Testis (tissue), 3 donors: ENCODE data around the gene PPP2R2C. TPM values are rescaled to one million over a fixed set of nuclear protein-coding genes. Genes with fewer than 3 reads are reported as not detected.

Experiments
- DNase-seq: peaks from one replicate; pipeline ENCODE4 v3.0.0-alpha.2; 2019
- H3K27ac ChIP-seq, 2 donors: fragments of 200-600 bp; sonication (generic); one replicate each; pipeline ENCODE4 v1.5.1; 2019
- H3K27me3 ChIP-seq: fragments of 200-600 bp; sonication (generic); one replicate; pipeline ENCODE4 v1.5.1; 2019
- H3K36me3 ChIP-seq: fragments of 200-600 bp; sonication (generic); one replicate; pipeline ENCODE4 v1.5.1; 2017; ENCODE audit warnings: low read depth; ENCODE audit errors: missing control alignments
- H3K4me1 ChIP-seq: fragments of 200-600 bp; sonication (generic); one replicate; pipeline ENCODE4 v1.5.1; 2019
- H3K4me3 ChIP-seq, 2 donors: fragments of 200-600 bp; sonication (generic); one replicate each; pipeline ENCODE4 v1.5.1; 2017 to 2019
- H3K9me3 ChIP-seq: fragments of 200-600 bp; sonication (generic); one replicate; pipeline ENCODE4 v1.5.1; 2017
- POLR2A ChIP-seq: fragments of 450-650 bp; IDR thresholded peaks from one replicate; pipeline ENCODE4 v1.6.1; 2017; ENCODE audit warnings: antibody characterized with exemption, mild to moderate bottlenecking, moderate library complexity
- WGBS, 2 donors: methylation state at CpG; one replicate each; pipeline ENCODE4 v1.1.5; 2018; 5-methylcytosine and 5-hydroxymethylcytosine counted together
- intact Hi-C: fragments of 100-400 bp; cut with DNase I; formaldehyde crosslinking; loops from one replicate; pipeline ENCODE4 v1.15.1; 2023; ENCODE audit warnings: low total_unique reads
- polyA plus RNA-seq: library from polyadenylated mRNA; stranded (reverse); fragments of 350-450 nt; fragmentation: Illumina TruSeq; extraction: RNeasy Lipid Tissue Mini Kit (QIAGEN cat#74804); gene quantifications from one replicate; pipeline ENCODE4 v1.2.3, GENCODE V29; 2014; ENCODE audit warnings: low read depth, low replicate concordance; ENCODE audit not compliant: insufficient read depth
- total RNA-seq, 2 donors: library from RNA; depleted of rRNA; stranded (reverse); fragments of >200 nt; gene quantifications; one replicate each; pipeline ENCODE4 v1.2.3, GENCODE V29; 2016
- TF ChIP-seq, protein P1 (sequence below), 3 experiments: fragments of 450-650 bp in 2 of 3; fragments of 200-600 bp in 1 of 3; sonication (generic) in 1 of 3; IDR thresholded peaks; one replicate each; pipeline ENCODE4 v1.5.1; 2016 to 2019; ENCODE audit warnings: antibody characterized with exemption in 3 of 3, mild to moderate bottlenecking in 2 of 3, moderate library complexity in 1 of 3

Gene PPP2R2C
- total and polyA plus RNA-seq, 3 donors from 2014 or later: 7.9 to 20.4 (median 13.1) TPM

DNA sequence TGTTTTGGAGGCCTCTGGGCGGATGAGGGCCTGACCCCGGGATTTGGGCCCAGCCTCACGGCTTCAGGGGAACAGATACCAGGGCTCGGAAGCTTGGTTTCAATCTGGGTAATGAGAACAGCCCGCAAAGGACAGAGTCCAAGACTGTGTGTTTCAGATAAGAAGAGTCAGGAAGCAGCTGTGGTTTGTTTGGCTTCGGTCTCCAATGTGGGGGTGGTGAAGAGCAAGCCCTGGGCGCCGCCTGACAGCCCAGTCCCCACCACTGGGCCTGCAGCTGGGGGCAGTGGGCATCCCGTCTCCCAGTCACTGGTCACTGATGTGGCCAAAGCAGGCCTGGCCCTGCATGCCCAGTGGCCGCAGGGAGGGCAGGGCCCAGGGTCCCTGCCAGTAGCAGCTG lies 193.6 kb downstream of the PPP2R2C start:
- Histone ChIP-seq H3K27ac (peak overlapping the region; percentile 78 to 85), H3K9me3 (no peaks in the 10 kb centered on the region), H3K4me1 (peaks cover 76% of the 10 kb centered on the region), H3K4me3 (no peak overlapping the region), H3K27me3 (no peaks in the 10 kb centered on the region), H3K36me3 (no peaks in the 10 kb centered on the region)
- intact Hi-C loops: no loop called here
- peak; percentile 87 for DNase-seq
- WGBS, 2 donors: 19 to 50% methylated on average over 5 to 10 of the region's 10 CpGs
- TF ChIP-seq, protein P1, sequence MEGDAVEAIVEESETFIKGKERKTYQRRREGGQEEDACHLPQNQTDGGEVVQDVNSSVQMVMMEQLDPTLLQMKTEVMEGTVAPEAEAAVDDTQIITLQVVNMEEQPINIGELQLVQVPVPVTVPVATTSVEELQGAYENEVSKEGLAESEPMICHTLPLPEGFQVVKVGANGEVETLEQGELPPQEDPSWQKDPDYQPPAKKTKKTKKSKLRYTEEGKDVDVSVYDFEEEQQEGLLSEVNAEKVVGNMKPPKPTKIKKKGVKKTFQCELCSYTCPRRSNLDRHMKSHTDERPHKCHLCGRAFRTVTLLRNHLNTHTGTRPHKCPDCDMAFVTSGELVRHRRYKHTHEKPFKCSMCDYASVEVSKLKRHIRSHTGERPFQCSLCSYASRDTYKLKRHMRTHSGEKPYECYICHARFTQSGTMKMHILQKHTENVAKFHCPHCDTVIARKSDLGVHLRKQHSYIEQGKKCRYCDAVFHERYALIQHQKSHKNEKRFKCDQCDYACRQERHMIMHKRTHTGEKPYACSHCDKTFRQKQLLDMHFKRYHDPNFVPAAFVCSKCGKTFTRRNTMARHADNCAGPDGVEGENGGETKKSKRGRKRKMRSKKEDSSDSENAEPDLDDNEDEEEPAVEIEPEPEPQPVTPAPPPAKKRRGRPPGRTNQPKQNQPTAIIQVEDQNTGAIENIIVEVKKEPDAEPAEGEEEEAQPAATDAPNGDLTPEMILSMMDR (IDR thresholded peaks at IDR 0.05): no peak
- no peak for TF ChIP-seq POLR2A

DNA sequence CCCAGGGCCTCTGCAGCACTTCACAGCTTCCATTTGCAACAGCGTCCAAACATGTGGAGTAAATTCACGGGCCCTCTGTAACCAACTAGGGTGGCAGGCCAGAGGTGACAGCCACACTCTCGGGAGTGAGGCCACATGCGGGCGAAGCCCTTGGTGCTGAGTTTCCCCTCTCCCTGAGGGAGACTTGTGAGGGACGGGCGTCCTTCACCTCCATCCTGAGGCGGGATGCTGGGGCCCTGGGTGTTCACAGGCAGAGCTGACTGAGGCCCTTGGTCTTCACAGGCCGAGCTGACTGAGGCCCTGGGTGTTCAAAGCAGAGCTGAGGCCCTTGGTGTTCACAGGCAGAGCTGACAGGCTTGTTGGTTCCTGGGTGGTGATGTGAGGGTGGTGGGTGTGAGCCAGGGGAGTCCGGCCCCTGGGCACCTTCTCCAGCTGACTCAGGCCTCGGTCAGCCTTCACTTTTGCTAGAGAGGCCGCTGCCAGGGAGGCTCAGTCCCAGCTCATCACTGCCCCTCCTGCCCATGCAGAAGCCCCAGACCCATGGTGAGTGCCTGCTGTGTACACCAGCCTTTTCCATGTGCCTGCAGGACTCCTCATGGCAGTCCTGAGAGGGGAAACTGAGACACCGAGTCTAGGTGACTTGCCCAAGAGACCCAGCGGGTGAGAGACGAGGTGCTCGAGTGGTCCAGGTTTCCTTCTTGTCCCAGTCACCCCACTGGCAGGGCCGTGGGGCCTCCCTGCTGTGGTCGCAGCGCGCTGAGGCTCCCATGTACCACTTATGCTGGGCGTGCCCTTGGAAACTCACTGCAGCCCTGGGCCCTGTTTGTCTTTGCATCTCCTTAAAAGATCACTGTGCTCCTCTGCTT lies 194.2 kb downstream of the PPP2R2C start:
- H3K4me1 ChIP-seq: peaks cover 81% of the 10 kb centered on the region
- intact Hi-C loops: no loop called here
- no peaks in the 10 kb centered on the region for H3K27me3 ChIP-seq
- no peak for DNase-seq
- TF ChIP-seq POLR2A: no peak
- TF ChIP-seq, protein P1 (IDR thresholded peaks at IDR 0.05): no peak
- no peak overlapping the region for H3K4me3 ChIP-seq
- H3K27ac ChIP-seq: peak overlapping the region; percentile 78 to 85
- 40 to 59% methylated on average over 1 to 21 of the region's 21 CpGs for WGBS, 2 donors
- no peaks in the 10 kb centered on the region for H3K9me3 ChIP-seq
- H3K36me3 ChIP-seq: no peaks in the 10 kb centered on the region

DNA sequence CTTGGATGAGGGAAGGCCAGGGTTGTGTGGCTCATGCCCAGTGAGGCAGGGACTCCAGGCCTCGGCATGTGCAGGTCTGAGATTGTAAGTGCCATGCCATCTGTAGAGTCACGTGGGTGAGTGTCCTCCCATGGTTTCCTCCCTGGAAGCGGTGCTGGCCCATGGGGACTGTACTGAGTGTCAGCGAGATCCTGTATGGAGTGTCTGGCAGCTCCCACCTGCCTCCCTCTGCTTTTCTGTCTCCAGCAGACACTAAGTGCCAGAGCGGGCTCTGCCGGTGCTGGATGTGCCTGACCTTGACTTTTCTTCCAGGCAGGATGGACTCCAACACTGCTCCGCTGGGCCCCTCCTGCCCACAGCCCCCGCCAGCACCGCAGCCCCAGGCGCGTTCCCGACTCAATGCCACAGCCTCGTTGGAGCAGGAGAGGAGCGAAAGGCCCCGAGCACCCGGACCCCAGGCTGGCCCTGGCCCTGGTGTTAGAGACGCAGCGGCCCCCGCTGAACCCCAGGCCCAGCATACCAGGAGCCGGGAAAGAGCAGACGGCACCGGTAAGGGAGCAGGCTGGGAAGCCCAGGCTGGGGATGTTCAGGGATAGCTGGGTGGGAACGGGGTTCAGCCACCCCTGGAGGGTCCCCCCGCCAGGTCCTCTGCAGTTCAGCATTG lies 195.1 kb downstream of the PPP2R2C start:
- peak overlapping the region; percentile 78 to 85 for H3K27ac ChIP-seq
- H3K4me3 ChIP-seq: no peak overlapping the region
- TF ChIP-seq POLR2A: no peak
- TF ChIP-seq, protein P1 (IDR thresholded peaks at IDR 0.05): no peak
- no peaks in the 10 kb centered on the region for H3K27me3 ChIP-seq
- no peaks in the 10 kb centered on the region for H3K9me3 ChIP-seq
- WGBS, 2 donors: 32 to 40% methylated on average over 1 to 24 of the region's 24 CpGs
- peaks cover 82% of the 10 kb centered on the region for H3K4me1 ChIP-seq
- H3K36me3 ChIP-seq: no peaks in the 10 kb centered on the region
- intact Hi-C loops: no loop called here
- peak; percentile 91 for DNase-seq

DNA sequence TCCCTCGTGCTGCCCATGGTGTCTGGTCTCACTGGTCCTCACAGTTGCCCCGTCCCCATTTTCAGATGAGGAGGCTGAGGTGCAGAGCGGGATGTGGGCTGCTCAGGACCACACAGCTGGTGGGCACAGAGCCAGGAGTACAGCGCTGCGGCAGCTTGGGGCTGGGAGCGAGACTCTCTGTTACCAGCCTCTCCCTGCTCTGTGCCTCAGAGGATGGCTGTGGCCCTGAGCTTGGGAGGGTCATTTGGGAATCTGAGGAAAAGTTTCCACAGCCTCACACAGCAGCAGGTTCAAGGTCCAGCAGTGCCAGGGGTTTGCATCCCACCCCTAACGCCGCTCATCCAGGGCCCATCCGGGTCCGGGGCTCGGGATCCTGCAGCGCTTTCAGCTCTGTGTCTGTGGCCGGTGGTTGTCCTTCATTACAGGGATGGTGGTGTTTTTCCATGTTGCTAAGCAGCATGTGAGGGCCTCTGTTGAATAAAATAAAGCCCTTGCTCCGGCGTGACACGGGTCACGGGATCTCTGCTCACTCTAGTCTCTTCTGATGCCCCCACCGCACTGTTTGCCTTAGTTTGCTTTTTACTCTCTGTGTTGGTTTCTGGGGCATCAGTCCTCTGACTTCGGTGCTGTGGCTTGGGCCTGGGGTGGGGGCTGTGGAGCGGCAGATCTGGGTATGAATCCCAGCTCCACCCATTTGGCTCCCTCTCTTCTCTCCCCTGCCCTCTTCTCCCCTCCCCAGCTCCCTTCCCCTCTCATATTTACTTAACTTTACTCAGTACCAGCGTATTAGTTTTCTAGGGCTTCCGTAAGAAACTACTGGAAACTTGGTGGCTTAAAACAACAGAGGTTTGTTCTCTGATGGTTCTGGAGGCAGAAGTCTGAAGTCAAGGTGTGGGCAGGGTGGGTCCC lies 196.3 kb downstream of the PPP2R2C start:
- intact Hi-C loops: no loop called here
- DNase-seq: peak; percentile 56
- TF ChIP-seq, protein P1 (IDR thresholded peaks at IDR 0.05): no peak
- TF ChIP-seq POLR2A: no peak

More for the DNA sequence above, 196.3 kb downstream of the PPP2R2C start:
- H3K4me3 ChIP-seq: no peak overlapping the region
- peak overlapping the region; percentile 78 to 85 for H3K27ac ChIP-seq
- no peaks in the 10 kb centered on the region for H3K36me3 ChIP-seq
- H3K4me1 ChIP-seq: peaks cover 83% of the 10 kb centered on the region
- 55 to 62% methylated on average over 10 to 22 of the region's 22 CpGs for WGBS, 2 donors
- H3K9me3 ChIP-seq: no peaks in the 10 kb centered on the region
- H3K27me3 ChIP-seq: no peaks in the 10 kb centered on the region
